ENCODE results near the gene IL1F10.
"Not testable (repeated sequence)": the region's sequence is repeated elsewhere in the genome, so short reads cannot be mapped to it uniquely, and the experiment has no call there.

The IL1F10 gene

DNA sequence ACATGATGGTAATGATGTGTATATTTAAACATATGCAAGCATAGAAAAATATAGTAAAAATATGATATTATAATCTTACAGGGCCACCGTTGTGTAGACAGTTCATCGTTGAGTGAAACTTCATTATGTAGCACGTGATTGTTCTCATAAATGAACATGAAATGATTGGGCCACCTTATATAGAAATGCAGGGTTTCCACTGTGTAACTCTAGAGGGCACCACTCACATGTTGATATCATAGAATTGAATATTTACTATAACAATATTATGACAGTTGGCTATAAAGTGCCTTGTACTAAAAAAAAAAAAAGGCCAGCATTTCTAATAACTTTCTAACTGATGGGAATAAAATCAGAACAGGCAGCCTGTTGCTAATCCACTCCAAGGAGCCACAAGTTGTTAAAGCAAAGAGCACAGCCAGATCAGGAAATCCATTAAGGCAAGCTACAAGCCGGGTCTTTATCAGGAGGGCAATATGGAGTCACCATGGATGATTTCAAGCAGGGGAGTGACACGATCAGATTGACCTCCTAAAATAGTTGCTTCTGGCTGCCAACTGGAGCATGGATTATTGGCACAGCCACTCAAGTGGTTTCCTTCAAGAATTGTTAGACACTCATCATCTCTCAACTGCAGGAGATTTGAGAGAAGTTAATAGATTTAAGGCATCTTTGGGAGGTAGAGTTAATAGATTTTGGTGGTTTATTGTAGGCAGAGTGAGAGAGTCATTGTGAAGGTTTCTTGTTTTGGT, 16.7 kb downstream of the IL1F10 start:
- peak; percentile 52 for DNase-seq

DNA sequence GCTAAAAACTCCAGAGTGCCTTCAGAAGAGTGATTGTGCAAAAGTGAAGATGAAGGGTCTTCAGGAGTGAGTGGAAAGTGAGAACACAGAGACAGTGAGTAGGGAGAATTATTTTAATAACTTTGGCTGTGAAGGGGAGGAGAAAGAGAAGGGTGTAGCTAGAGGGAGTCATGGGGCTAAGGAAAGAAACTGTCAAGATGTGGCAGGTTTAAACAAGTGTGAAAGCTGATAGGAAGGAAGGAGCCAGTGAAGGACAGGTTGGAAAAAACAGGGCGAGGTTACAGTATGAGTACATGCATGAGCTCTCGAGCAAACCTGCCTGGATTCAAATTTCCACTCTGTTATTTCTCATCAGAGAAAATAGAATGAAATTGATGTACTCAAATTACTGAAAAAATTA, 17.8 kb downstream of the IL1F10 start:
- DNase-seq: no peak

DNA sequence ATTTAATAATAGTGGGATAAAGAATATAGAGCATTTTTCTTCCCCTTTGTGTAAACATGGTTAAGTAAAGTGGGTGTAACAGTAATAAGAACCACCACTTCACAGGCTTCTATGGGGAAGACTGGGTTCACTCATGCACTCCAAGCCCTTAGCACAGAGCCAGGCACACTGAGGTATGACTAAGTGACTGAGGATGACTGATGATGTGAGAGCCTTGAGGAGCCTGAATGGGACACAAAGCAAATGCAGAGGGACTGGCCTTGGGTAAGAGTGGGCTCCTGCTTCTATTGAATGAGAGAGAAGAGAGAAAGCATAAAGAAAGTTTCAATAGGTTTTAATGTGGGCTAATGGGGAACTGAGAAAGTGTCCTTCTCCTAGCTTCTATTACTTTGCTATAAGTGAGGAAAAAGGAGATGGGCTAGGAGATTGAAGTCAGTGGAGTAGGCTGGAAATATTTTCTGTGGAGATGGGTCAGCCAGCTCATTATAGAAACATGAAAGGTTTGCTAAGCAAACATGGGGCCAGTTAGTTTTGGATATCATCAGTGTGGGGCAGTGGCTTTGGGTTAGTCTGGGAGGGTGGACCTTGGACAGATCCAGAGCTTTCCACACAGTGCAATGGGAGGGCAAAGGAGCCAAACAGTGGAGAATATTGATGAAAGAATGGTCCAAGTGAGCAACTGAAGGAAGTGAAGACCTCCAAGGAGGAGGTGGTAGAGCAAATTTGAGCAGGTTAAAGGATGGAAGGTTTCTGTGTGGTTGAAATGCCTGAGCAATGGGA, 20.6 kb downstream of the IL1F10 start:
- no peak for DNase-seq

DNA sequence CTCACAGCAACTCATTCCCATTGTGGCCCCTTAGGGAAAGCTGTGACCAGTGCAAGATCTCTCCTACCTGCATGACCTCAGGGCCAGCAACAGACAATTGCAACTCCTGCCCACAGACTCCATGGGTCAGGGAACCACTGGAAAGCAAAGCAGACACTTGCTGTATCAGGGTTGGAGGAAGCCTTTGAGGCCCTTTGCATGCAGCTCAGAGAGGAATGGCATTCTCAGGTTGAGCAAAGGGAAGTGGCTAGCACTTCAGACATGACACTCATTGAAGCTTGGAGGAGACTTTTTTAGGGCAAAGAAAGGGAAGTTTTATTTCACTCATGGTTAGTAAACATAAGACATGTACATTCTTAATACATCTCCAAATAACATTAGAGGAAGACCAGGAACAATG, 22.1 kb downstream of the IL1F10 start:
- DNase-seq: no peak

DNA sequence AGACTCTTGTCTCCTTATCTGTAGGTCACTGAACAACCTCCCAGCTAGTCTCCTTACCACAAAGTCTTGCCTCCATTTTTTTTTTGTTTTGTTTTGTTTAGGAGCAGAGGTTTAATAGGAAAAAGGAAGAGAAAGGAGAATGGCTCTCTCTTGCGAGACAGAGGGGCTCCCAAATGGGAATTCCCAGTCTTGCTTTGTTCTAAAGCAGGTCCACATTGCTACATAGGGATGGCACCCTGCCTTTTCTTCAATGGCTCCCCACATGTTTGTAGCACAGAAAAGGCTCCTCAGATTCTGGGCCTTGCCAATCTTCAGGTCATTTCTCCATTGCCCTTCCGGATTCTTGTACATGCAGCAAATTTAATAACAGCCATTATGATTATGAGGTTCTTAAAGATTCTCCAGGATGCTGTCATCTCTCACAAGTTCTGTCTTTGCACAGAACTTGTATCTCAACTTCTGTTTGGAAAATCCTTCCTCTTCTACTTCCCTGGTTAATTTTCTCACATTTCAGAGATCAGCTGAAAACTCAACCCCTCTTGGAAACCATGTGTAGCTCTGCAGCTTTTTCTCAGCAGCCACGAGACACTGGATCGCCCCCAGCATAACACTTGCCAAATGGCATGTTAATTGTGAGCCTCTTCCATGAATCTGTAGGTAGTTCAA, 23.6 kb downstream of the IL1F10 start:
- no peak for DNase-seq

DNA sequence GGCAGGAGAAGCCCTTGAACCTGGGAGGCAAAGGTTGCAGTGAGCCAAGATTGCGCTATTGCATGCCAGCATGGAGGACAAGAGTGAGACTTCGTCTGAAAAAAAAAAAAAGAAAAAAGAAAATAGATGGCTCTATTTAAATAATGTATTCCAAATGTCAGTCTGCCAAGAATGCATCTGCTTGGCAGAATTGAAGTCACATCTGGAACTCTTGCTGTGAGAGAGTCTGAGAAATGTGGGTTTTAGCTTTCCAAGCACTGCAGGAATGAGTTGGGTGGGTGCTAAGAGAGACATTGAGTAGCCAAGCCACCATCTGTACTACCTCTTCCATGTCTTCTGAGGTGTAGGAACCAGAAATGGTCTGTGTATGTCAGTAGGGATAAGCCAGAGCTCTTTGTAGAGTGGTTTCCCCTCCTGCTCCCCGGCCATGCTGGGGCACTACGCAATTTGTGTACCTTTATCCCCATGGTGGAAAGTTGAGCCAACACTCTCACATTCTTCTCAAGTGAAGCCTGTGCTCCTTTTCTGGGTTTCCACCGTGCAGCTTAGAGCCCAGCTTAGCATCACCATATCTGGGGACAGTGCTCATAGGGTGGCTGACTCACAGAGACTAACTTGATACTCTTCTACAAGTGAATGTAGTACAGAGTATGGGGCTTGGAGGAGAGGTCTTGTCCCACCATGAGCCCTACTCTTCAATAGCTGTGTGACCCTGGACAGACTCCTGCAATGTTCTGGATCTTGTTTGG, 25.3 kb downstream of the IL1F10 start:
- no peak for DNase-seq

DNA sequence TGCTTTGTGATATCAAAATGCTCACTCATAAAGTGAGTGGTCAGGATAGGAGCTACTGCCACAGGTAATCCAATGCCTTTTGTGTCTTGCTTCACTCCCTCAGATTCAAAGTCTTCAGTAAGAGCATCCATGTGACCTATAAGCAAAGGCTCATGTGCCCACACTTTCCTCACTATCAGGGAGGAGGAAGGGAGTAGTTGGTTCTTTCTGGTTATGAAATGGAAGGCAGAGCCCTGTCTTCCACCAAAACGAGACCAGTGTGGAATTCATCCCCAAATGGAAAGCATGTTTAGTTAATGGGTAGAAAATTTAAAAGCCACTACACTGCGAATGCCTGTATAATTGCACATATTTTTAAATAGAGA, 25.8 kb downstream of the IL1F10 start:
- DNase-seq: no peak

DNA sequence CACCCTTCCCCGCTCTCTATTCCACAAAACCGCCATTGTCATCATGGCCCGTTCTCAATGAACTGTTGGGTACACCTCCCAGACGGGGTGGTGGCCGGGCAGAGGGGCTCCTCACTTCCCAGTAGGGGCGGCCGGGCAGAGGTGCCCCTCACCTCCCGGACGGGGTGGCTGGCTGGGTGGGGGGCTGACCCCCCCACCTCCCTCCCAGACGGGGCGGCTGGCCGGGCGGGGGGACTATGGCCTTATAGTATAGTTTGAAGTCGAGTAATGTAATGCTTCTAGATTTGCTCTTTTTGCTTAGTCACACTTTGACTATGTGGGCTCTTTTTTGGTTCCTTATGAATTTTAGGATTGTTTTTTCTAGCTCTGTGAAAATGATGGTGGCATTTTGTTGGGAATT, 28.5 kb downstream of the IL1F10 start:
- DNase-seq: not testable (repeated sequence)

DNA sequence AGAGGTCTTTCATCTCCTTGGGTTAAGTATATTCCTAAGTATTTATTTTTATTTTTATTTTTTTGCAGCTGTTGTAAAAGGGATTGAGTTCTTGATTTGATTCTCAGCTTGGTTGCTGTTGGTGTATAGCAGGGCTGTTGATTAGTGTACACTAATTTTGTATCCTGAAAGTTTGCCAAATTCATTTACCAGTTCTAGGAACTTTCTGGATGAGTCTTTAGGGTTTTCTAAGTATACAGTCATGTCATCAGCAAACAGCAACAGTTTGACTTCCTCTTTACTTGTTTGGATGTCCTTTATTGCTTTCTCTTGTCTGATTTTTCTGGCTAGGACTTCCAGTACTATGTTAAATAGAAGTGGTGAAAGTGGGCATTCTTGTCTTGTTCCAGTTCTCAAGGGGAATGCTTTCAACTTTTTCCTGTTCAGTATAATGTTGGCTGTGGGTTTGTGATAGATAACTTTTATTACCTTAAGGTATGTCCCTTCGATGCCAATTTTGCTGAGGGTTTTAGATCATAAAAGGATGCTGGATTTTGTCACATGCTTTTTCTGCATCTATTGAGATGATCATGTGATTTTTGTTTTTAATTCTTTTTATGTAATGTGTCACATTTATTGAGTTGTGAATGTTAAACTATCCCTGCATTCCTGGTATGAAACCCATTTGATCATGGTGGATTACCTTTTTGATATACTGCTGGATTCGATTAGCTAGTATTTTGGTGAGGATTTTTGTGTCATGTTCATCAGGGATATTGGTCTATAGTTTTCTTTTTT, 29.3 kb downstream of the IL1F10 start:
- DNase-seq: peak; percentile 56

DNA sequence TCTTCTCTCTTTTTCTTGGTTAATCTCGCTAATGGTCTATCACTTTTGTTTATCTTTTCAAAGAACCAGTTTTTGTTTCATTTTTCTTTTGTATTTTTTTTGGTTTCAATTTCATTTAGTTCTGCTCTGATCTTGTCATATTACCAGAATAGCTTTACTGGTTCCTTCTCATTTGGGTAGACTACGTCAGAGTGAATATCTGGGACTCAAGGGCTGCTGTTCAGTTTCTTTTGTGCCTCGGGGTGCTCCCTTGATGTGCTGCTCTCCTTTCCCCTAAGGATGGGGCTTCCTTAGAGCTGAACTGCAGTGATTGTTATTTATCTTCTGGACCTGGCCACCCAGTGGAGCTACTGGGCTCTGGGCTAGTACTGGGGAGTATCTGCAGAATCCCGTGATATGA, 30.3 kb downstream of the IL1F10 start:
- peak; percentile 50 for DNase-seq

DNA sequence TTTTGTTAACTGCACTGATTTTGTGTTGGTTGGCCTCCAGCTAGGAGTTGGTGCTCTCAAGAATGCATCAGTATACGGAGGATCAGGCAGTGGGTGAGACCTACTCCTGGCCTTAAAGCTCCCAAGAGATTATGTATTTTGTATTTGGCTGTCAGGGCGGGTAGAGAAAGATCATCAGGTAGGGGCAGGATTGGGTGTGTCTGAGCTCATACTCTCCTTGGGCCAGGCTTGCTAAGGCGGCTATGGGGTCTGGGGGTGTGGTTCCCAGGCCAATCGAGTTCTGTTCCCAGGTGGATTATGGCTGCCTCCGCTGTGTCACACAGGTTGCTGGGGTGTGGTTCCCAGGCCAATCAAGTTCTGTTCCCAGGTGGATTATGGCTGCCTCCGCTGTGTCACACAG, 30.8 kb downstream of the IL1F10 start:
- no peak for DNase-seq

DNA sequence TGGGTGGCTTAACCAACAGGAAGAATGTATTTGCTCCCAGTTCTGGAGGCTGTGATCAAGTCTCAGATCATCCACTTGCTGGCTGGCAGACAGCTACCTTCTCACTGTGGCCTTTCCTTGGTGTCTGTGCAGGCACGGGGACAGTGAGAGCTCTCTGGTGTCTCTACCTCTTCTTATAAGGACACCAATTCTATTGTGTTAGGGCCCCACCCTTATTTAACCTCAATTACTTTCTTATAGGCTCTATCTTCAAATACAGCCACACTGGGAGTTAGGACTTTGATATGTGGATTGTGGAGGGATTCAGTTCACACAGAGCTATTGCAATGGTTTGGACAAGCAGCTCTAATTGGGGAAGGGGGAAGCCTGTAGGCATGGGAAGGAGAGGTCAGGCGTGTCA, 34.4 kb downstream of the IL1F10 start:
- no peak for DNase-seq

DNA sequence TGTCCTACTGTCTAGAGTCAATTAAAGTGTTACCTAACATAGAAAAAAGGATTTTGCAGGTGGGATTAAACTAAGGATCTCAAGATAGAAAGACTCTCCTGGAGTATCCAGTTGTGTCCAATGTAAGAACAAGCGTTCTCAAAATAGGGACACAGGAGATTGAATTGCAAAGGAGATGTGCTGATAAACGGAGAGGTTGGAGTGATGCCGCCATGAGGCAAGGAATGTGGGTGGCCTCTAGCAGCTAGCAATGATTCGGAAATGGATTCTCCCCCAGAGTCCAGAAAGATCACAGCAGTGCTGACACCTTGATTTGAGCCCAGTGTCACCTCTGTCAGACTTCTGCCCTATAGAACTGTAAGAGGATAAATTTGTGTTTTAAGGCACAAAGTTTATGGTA, 35.5 kb downstream of the IL1F10 start:
- DNase-seq: no peak

DNA sequence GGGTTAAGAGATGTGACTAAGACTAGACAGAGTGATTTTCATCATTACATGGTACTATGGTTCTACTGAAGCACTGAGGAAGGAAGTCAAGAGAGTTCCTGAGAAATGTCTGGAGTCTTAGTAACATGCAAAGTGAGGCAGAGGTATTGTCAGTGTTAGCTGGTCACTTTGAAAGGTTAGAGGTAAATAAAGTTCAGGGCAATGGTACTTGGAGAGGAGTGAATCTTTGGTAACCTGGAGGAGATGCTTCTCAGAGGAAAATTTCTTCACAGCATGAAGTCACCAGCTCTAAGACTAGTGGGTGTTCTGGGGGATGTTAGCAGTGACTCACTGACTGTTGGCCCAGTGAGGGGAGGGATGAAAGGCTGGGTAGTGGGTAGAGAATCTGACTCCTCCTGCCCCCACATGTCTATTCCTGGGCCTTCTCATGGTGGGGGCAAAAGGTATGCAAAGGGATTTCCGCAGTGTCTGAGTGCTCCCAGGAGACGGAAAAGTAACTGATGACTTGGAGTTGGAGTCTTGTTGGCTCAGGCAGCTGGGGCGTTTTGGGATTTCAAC, 36.4 kb downstream of the IL1F10 start:
- DNase-seq: no peak

DNA sequence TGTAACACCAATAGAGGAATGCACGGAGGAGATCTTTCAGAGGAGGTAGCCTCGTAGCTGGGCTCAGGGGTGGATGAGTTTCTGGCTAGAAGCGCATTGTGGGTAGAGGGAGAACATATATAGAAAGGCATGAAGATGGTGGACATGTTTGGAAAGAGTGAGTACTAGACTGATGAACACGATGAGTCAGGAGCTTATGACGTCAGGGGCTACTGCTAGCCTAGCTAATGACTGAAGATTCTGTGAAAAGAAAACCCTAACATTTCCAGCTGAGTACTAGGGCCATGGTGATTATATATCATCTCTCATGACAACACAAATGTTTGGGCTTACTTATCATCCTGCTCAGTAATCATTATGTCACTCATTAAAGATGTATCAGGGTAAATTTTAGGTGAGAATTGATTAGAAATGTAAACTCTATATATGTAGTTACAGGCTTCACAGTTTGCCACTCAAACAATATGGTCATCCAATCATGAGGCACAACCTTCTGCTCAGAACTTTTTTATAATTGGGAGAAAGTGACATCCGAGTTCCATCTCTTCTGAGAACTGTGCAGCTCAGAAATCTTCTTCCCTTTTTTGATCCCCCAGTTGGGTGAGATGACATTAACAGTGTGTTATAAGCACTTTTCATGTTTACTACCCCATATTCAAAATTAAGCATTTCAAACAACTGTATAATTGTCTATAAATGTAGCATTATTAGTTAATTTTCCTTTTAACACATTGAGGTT, 37.4 kb downstream of the IL1F10 start:
- DNase-seq: peak; percentile 27

DNA sequence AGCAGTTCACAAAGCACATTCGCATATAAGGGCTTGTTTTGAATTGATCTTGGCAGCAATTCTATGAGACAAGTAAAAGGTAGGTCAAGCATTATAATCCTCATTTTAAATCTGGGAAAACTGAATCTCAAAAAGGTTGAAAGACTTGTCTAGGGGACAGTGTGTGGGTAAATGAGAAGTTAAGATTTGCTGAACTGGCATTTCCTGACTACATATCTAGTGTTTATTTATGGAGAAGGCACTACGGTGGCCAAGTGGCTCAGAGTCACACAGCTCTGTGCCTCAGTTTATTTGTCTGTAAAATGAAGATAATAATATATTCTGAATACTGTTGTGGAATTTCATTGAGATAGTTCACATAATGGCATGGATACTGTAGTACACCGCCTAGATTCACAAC, 43.4 kb downstream of the IL1F10 start:
- DNase-seq: no peak

DNA sequence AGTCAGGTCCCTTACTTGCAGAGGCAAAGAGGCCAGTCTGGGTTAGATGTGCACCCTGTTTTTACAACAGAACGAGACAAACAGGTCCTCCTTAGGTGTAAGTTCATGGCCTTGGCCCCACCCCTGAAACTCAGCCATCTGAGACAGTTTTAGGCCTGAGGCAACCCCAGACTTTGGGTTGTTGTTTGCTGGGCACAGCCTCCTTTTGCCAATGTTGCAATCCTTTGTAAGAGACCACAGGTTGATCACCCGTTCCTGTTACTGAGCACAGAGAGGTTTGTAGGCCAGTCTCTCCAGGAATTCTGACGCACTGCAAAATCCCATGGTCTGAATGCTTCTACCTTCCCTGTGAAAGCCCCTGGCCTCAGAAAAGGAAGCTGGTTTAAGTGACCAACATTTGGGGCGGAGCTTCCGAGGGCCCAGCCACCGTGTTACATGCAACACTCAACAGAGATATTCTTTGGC, 44.1 kb downstream of the IL1F10 start:
- DNase-seq: no peak

DNA sequence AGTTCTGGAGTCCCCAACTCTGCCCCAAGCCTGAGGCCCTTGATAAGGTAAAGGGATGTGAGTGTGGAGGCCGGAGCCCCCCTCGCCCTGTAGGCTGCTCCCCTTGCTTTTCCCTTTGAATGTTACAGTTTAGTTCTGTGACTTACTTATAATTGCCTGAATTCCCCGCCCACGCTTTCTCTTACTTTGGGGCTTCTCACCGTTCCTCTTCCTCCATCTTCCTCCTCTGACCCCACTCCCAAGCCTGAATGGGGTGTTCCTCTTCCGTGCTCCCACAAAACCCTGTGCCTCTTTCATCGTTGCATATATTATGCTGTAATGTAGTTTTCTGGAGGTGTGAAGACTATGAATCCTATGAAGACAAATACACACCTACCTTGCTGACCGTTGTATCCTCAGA, 44.7 kb downstream of the IL1F10 start:
- no peak for DNase-seq

DNA sequence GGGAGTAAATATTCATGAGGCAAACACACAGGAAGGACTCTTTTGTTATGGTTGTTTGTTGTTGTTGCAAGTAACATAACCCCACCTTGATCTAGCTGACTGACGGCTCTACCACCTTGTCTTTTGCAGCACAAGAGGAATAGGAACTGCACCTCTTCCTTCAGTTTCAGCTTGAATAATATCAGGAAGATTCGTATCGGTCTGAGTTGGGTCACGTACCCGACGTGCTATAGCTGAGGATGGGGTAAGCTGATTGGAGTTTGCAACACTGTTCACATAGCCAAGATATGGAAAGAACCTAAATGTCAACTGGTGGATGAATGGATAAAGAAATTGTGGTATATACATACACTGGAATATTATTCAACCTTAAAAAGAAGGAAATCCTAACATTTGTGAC, 45.1 kb downstream of the IL1F10 start:
- no peak for DNase-seq

DNA sequence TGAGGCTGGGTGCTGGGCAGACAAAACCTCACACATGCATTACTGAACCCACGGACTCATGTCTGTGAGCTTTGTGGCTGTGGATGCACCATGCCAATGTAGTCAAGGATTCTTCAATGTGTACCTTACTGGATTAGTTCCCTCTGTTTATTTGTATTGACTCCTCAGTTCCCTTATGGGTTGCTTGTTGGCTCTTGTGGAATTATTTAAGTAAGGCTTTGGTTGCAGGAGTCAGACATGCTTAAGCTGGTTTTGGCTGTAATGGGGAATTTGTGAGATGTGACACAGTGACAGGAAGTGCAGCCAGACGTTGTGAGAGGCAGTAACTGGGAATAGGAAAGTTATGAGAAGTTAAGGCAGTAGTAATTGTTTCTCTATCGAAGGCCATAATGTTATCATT, 46.0 kb downstream of the IL1F10 start:
- no peak for DNase-seq

DNA sequence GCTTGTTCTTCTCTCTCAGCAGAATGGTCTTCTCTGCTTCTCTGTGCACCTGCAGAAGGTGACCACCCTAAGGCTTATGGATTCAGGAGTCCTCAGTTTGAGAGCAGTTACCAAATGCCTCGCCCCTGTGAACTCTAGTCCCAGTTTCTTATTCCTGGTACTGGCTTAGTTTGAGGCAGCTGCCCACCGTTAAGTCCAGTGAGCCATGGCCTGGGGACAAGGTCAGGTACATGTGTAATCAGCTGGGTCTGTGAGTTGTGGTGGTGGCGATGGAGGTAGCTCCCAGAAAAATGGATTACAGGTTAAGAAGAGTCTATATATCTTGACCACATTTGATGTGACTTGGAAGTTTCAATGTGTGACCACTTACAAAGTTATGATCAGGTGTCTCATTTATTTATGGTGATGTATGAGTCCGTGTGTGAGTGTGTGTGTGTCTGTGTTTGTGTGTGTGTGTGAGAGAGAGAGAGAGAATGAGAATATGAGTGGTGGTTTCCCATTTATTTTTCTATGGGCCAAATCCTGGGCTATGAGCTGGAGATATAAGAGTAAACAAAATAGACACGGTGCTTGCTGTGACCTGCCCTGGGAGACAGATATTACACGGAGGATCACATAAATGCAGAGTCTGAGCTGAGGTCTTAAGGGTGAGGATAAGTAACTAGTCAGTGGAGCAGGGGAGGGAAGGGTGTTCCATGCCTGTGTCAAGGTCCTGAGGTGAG, 46.6 kb downstream of the IL1F10 start:
- no peak for DNase-seq
